CD14-positive monocyte (primary cell): ENCODE measurements around the gene GDF10. TPM values are rescaled to one million over a fixed set of nuclear protein-coding genes. Genes with fewer than 3 reads are reported as not detected.
A peak's percentile ranks its signal among the peaks of the same experiment; 100 is the strongest.

ENCODE experiments used
- DNase-seq, 3 donors: peaks; one replicate each; pipeline ENCODE4 v3.0.0-alpha.2; 2011 to 2022
- H2AFZ ChIP-seq: 2 replicates; pipeline ENCODE4 v1.6.0; 2012; ENCODE audit warnings: mild to moderate bottlenecking, low read depth, low read length, inconsistent platforms; ENCODE audit not compliant: insufficient read depth, poor library complexity, severe bottlenecking
- H3K27ac ChIP-seq, 2 donors: 1 replicate in 1 of 2; 2 replicates in 1 of 2; pipeline ENCODE4 v1.5.1; 2012 to 2013; ENCODE audit warnings: low read length in 2 of 2, control low read depth in 1 of 2, inconsistent platforms in 1 of 2, low read depth in 1 of 2, mild to moderate bottlenecking in 1 of 2
- H3K27me3 ChIP-seq, 2 donors: one replicate each; pipeline versions ENCODE4 v1.6.0 to v1.6.1; 2011 to 2013; ENCODE audit warnings: low read length in 2 of 2; ENCODE audit not compliant: control insufficient read depth in 2 of 2, insufficient read depth in 2 of 2
- H3K36me3 ChIP-seq, 2 donors: replicated peaks in 1 of 2; 1 replicate in 1 of 2; 2 replicates in 1 of 2; pipeline versions ENCODE4 v1.5.1 to v1.6.1; 2012 to 2013; ENCODE audit warnings: low read length in 2 of 2, control low read depth in 1 of 2, inconsistent platforms in 1 of 2, mild to moderate bottlenecking in 1 of 2; ENCODE audit not compliant: insufficient read depth in 2 of 2, control insufficient read depth in 1 of 2
- H3K4me1 ChIP-seq, 2 donors: 1 replicate in 1 of 2; 2 replicates in 1 of 2; pipeline versions ENCODE4 v1.5.1 to v1.6.1; 2012 to 2013; ENCODE audit warnings: low read length in 2 of 2, control low read depth in 1 of 2, inconsistent platforms in 1 of 2, mild to moderate bottlenecking in 1 of 2, moderate library complexity in 1 of 2; ENCODE audit not compliant: insufficient read depth in 2 of 2, control insufficient read depth in 1 of 2
- H3K4me2 ChIP-seq: replicated peaks from 2 replicates; pipeline ENCODE3; 2012; ENCODE audit warnings: low read length, moderate library complexity, mild to moderate bottlenecking; ENCODE audit not compliant: poor library complexity, severe bottlenecking; ENCODE audit errors: extremely low read depth
- H3K4me3 ChIP-seq, 3 experiments: fragments of 200-600 bp in 1 of 3; sonication (generic) in 1 of 3; replicated peaks in 1 of 3; 1 replicate in 2 of 3; 2 replicates in 1 of 3; pipeline ENCODE4 v1.5.1; 2011 to 2013; ENCODE audit warnings: low read length in 3 of 3, mild to moderate bottlenecking in 3 of 3, control low read depth in 2 of 3, low read depth in 2 of 3, inconsistent platforms in 1 of 3, moderate library complexity in 1 of 3
- H3K79me2 ChIP-seq: 2 replicates; pipeline ENCODE4 v1.6.0; 2012; ENCODE audit warnings: mild to moderate bottlenecking, control low read depth, inconsistent platforms, low read length, moderate library complexity; ENCODE audit not compliant: insufficient read depth
- H3K9ac ChIP-seq: 2 replicates; pipeline ENCODE4 v1.6.0; 2017; ENCODE audit warnings: low read length, mild to moderate bottlenecking; ENCODE audit not compliant: insufficient read depth, poor library complexity, severe bottlenecking
- H3K9me3 ChIP-seq, 2 donors: replicated peaks in 1 of 2; 1 replicate in 1 of 2; 2 replicates in 1 of 2; pipeline versions ENCODE4 v1.5.1 to v1.6.1; 2012 to 2013; ENCODE audit warnings: low read length in 2 of 2, control low read depth in 1 of 2; ENCODE audit not compliant: control insufficient read depth in 1 of 2, insufficient read depth in 1 of 2
- H4K20me1 ChIP-seq: 2 replicates; pipeline ENCODE4 v1.6.0; 2012; ENCODE audit warnings: mild to moderate bottlenecking, low read length, control low read depth, moderate library complexity; ENCODE audit not compliant: insufficient read depth
- H3K27ac Mint-ChIP-seq, 7 donors: one replicate each; pipeline ENCODE4 v1.8.0; 2020; ENCODE audit warnings: mild to moderate bottlenecking in 7 of 7, mixed read lengths in 7 of 7, moderate library complexity in 6 of 7, inconsistent platforms in 2 of 7
- H3K27me3 Mint-ChIP-seq, 3 donors: one replicate each; pipeline ENCODE4 v1.8.0; 2021 to 2022; ENCODE audit warnings: low read depth in 3 of 3, mild to moderate bottlenecking in 3 of 3, mixed read lengths in 3 of 3, moderate library complexity in 3 of 3, inconsistent platforms in 1 of 3
- H3K36me3 Mint-ChIP-seq, 2 donors: one replicate each; pipeline ENCODE4 v1.8.0; 2020; ENCODE audit warnings: mixed read lengths in 2 of 2, inconsistent platforms in 1 of 2, mild to moderate bottlenecking in 1 of 2
- H3K4me1 Mint-ChIP-seq: one replicate; pipeline ENCODE4 v1.8.0; 2020; ENCODE audit warnings: mild to moderate bottlenecking, mixed read lengths
- H3K4me3 Mint-ChIP-seq, 2 donors: one replicate each; pipeline ENCODE4 v1.8.0; 2020; ENCODE audit warnings: mild to moderate bottlenecking in 2 of 2, mixed read lengths in 2 of 2, moderate library complexity in 1 of 2
- H3K9me3 Mint-ChIP-seq, 7 donors: one replicate each; pipeline ENCODE4 v1.8.0; 2020 to 2022; ENCODE audit warnings: mixed read lengths in 7 of 7, mild to moderate bottlenecking in 6 of 7, moderate library complexity in 6 of 7, inconsistent platforms in 2 of 7
- WGBS: methylation state at CpG from one replicate; pipeline ENCODE4 v1.1.5; 2013; ENCODE audit warnings: missing lambda C conversion rate; ENCODE audit not compliant: insufficient coverage; 5-methylcytosine and 5-hydroxymethylcytosine counted together
- intact Hi-C, 2 donors: fragments of 100-400 bp; cut with micrococcal nuclease; formaldehyde crosslinking; loops; one replicate each; pipeline versions ENCODE4 v1.15.0 to v1.15.1; 2023
- polyA plus RNA-seq, 3 donors: library from polyadenylated mRNA; depleted of rRNA in 1 of 3; unstranded in 2 of 3; stranded (reverse) in 1 of 3; fragments of 300-500 nt in 2 of 3; fragments of >200 nt in 1 of 3; fragmentation: Illumina TruSeq in 2 of 3; gene quantifications; 1 replicate in 2 of 3; 2 replicates in 1 of 3; pipeline ENCODE4 v1.2.3, GENCODE V29; 2012 to 2021
- TF ChIP-seq, protein P1 (sequence below): fragments of 200-600 bp; IDR thresholded peaks from one replicate; pipeline ENCODE4 v1.8.0; 2022; ENCODE audit warnings: antibody characterized with exemption, mild to moderate bottlenecking

GDF10 gene
- polyA plus RNA-seq, 3 donors = not detected

DNA sequence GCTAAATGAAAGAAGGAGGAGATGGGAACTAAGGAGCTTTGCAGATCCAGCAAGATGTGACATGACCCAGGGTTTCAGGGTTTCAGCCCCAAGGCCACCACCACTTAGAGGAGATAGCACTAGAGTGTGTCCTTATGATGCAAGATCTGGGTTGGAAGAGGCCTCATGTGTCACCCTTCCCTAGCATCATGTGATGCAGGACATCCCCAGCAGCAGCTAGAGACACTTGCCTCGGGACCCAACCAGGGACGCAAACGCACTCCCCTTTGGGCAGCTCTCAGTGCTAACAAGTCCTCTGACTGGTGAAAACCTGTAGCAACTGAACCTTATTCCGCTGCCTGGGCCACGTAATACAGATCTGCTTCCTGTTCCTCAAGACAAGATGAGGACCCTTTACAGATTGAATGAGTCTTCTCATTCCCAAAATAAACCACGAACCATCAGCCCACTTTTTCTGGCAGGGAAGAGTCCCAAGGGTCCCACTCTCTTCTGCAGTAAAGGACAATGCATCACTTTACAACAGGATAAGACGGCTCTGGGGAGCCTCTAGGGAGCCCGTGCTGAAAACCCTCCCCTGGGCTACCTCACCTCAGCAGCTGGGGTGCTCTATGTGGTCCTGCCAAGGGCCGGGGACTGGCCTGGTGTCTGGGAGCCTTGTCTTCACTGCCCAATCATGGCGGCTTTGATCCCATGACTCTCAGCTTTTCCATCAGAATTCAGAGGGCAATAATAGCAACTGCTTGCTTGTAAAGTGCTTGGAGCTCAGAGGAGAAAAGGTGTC is 44.8 kb upstream of the GDF10 start:
- peaks cover 10 to 14% (median 10%) of the 10 kb centered on the region in 3 donors for H3K27me3 Mint-ChIP-seq
- H3K27ac Mint-ChIP-seq = peak overlapping the region; percentile 87 to 98 (median 95)
- no peaks in the 10 kb centered on the region for H3K36me3 ChIP-seq
- H4K20me1 ChIP-seq = no peaks in the 10 kb centered on the region
- peaks cover 65% of the 10 kb centered on the region for H3K4me1 Mint-ChIP-seq
- TF ChIP-seq, protein P1, sequence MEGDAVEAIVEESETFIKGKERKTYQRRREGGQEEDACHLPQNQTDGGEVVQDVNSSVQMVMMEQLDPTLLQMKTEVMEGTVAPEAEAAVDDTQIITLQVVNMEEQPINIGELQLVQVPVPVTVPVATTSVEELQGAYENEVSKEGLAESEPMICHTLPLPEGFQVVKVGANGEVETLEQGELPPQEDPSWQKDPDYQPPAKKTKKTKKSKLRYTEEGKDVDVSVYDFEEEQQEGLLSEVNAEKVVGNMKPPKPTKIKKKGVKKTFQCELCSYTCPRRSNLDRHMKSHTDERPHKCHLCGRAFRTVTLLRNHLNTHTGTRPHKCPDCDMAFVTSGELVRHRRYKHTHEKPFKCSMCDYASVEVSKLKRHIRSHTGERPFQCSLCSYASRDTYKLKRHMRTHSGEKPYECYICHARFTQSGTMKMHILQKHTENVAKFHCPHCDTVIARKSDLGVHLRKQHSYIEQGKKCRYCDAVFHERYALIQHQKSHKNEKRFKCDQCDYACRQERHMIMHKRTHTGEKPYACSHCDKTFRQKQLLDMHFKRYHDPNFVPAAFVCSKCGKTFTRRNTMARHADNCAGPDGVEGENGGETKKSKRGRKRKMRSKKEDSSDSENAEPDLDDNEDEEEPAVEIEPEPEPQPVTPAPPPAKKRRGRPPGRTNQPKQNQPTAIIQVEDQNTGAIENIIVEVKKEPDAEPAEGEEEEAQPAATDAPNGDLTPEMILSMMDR = no peak
- H3K27me3 ChIP-seq = no peaks in the 10 kb centered on the region
- WGBS = 40% methylated on average over 10 of the region's 10 CpGs
- DNase-seq = peak; percentile 95 to 99 (median 96)
- peak overlapping the region; percentile 9 for H3K4me2 ChIP-seq
- intact Hi-C loops = loop anchor here in 1 of 2 donors (5.0 kb wide), 1 partner anchor 88 kb away; no protein-coding TSS in a partner anchor
- peak overlapping the region; percentile 13 to 21 for H3K4me3 Mint-ChIP-seq
- peaks cover 7 to 13% of the 10 kb centered on the region in 2 donors for H3K36me3 Mint-ChIP-seq
- H3K9me3 Mint-ChIP-seq = peaks cover 0 to 8% (median 5%) of the 10 kb centered on the region in 7 donors
- H3K9ac ChIP-seq = peak overlapping the region; percentile 27
- H2AFZ ChIP-seq = no peak overlapping the region
- peak overlapping the region; percentile 11 to 89 for H3K27ac ChIP-seq
- no peaks in the 10 kb centered on the region for H3K9me3 ChIP-seq
- peaks cover 63 to 68% of the 10 kb centered on the region in 2 donors for H3K4me1 ChIP-seq
- H3K4me3 ChIP-seq = peak overlapping the region in 1 of 3 experiments; percentile 10
- H3K79me2 ChIP-seq = no peaks in the 10 kb centered on the region

DNA sequence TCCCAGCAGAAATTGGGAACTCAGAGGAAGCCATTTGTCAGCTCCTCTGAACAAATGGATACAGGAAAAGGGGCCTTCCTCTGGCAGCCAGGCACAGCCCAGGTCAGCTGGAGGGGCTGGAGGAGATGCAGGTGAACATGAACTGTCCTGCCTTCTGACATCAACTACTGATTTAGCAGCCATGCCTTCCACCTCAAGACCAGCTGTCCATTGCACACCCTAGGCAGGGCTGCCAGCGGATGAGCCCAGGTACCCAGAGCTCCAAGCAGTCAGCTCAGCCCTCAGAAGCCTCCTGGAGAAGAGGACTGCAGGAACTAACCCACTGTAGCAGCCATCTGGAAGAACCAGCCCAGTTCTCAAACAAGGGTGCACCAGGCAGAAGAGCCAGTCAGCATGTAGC is 44.1 kb upstream of the GDF10 start:
- H3K4me1 Mint-ChIP-seq = peaks cover 71% of the 10 kb centered on the region
- DNase-seq = no peak
- peaks cover 0 to 8% (median 5%) of the 10 kb centered on the region in 7 donors for H3K9me3 Mint-ChIP-seq
- peak overlapping the region; percentile 15 to 98 (median 94) for H3K27ac Mint-ChIP-seq
- no peak overlapping the region for H3K9ac ChIP-seq
- H2AFZ ChIP-seq = no peak overlapping the region
- H3K36me3 Mint-ChIP-seq = peaks cover 7 to 14% of the 10 kb centered on the region in 2 donors
- H3K27me3 Mint-ChIP-seq = peaks cover 10 to 14% (median 14%) of the 10 kb centered on the region in 3 donors
- H3K27me3 ChIP-seq = no peaks in the 10 kb centered on the region
- H3K4me3 Mint-ChIP-seq = peak overlapping the region in 1 of 2 donors; percentile 13
- H4K20me1 ChIP-seq = no peaks in the 10 kb centered on the region
- no peaks in the 10 kb centered on the region for H3K9me3 ChIP-seq
- peak overlapping the region in 1 of 2 donors; percentile 89 for H3K27ac ChIP-seq
- H3K4me2 ChIP-seq = peak overlapping the region; percentile 22
- 100% methylated on average over 1 of the region's 1 CpG for WGBS
- intact Hi-C loops = loop anchor here (2.0 to 5.0 kb wide), 2 partner anchors 89 kb away; no protein-coding TSS in a partner anchor
- H3K79me2 ChIP-seq = no peaks in the 10 kb centered on the region
- no peaks in the 10 kb centered on the region for H3K36me3 ChIP-seq
- H3K4me1 ChIP-seq = peaks cover 69 to 74% of the 10 kb centered on the region in 2 donors
- H3K4me3 ChIP-seq = peak overlapping the region in 1 of 3 experiments; percentile 10
- TF ChIP-seq, protein P1 = no peak
